ENCODE results near the gene CAND1. TPM values are rescaled to one million over a fixed set of nuclear protein-coding genes. Genes with fewer than 3 reads are reported as not detected.

The CAND1 gene
- total and polyA plus RNA-seq, 2 of the 8 experiments (the other 6 are each of a cell fraction or from before 2014, with no cell fraction given): 39.4 to 271 TPM

DNA sequence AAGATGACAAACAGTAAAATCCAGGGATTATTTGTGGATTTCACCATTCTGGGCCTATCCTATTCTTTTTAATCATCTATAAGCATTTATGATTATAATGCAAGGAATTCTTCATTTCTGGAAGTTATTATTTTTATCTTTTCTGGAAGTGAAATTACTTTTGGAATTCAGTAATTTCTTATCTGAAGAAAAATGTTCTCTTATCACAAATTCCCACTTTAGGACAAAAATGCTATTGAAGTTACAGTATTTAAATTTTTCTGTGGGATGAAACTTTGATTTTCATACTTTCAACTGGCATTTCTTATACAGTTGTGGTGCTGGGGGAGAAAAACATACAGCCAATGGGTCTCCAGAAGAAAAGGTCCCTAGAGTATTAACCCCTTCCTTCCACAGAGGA, 96.0 kb downstream of the CAND1 start:
- H3K23me2 ChIP-seq (ENCODE audit: low read depth, low read length): no peaks in the 10 kb centered on the region
- no peak overlapping the region for H3K18ac ChIP-seq (ENCODE audit: extremely low read depth, low read length)
- no peak overlapping the region for H2BK20ac ChIP-seq (ENCODE audit: low read length)
- ChIA-PET POLR2A (ENCODE audit: partially characterized antibody) (interaction anchor here (1.0 kb wide), 1 partner anchor 11 kb away, joined by 3 read pairs; no protein-coding TSS in a partner anchor), CTCF (ENCODE audit: partially characterized antibody) (no interaction called here)
- H3K4ac ChIP-seq (replicated peaks; ENCODE audit: insufficient read length, low read depth, low read length): no peak overlapping the region
- H3K14ac ChIP-seq (ENCODE audit: insufficient read length): no peak overlapping the region
- DNase-seq (ENCODE audit: low read depth in 1 of 2, low spot score in 2 of 2): no peak
- no peaks in the 10 kb centered on the region for H3K36me3 ChIP-seq (ENCODE audit: control insufficient read depth in 2 of 4, insufficient read depth in 4 of 4, low read length in 3 of 4)
- no peak overlapping the region for H2AFZ ChIP-seq (ENCODE audit: low read length)
- no peak overlapping the region for H2AK5ac ChIP-seq (ENCODE audit: low read depth, low read length)
- no peak overlapping the region for H3K23ac ChIP-seq (ENCODE audit: insufficient read length)
- no peaks in the 10 kb centered on the region for H3K79me1 ChIP-seq (ENCODE audit: low read depth, low read length)
- H2BK15ac ChIP-seq (ENCODE audit: low read length): no peak overlapping the region
- H3K9me3 ChIP-seq (ENCODE audit: insufficient read depth in 2 of 2, low read depth in 1 of 2, low read length in 1 of 2): peaks cover 2 to 5% of the 10 kb centered on the region in 2 experiments; a peak in 3 of 4 replicates
- H4K8ac ChIP-seq (ENCODE audit: extremely low read depth, insufficient read depth, low read length): no peak overlapping the region
- TF ChIP-seq, protein P1, sequence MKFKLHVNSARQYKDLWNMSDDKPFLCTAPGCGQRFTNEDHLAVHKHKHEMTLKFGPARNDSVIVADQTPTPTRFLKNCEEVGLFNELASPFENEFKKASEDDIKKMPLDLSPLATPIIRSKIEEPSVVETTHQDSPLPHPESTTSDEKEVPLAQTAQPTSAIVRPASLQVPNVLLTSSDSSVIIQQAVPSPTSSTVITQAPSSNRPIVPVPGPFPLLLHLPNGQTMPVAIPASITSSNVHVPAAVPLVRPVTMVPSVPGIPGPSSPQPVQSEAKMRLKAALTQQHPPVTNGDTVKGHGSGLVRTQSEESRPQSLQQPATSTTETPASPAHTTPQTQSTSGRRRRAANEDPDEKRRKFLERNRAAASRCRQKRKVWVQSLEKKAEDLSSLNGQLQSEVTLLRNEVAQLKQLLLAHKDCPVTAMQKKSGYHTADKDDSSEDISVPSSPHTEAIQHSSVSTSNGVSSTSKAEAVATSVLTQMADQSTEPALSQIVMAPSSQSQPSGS (IDR thresholded peaks at IDR 0.05; ENCODE audit: low read length): no peak
- no peak for TF ChIP-seq BRCA1 (IDR thresholded peaks at IDR 0.05; ENCODE audit: low read depth, low read length)
- H3K27ac ChIP-seq (ENCODE audit: low read depth, low read length): no peak overlapping the region
- H3K56ac ChIP-seq (replicated peaks; ENCODE audit: insufficient read length, low read depth, low read length): no peak overlapping the region
- H3K79me2 ChIP-seq (ENCODE audit: control insufficient read depth in 1 of 2, insufficient read depth in 2 of 2, low read length in 2 of 2): no peaks in the 10 kb centered on the region
- H2BK120ac ChIP-seq (replicated peaks; ENCODE audit: low read depth, low read length): no peak overlapping the region
- no peak overlapping the region for H4K5ac ChIP-seq (ENCODE audit: insufficient read length, low read depth, low read length)
- H4K91ac ChIP-seq (replicated peaks; ENCODE audit: insufficient read length, low read length): no peak overlapping the region
- no peaks in the 10 kb centered on the region for H3K27me3 ChIP-seq (replicated peaks in 1 of 4; ENCODE audit: control insufficient read depth in 3 of 4, extremely low read depth in 1 of 4, insufficient read depth in 3 of 4, low read length in 3 of 4)
- H2BK12ac ChIP-seq (ENCODE audit: low read depth, low read length): no peak overlapping the region
- no peak overlapping the region for H3K9ac ChIP-seq (replicated peaks in 1 of 4; ENCODE audit: extremely low read depth in 1 of 4, low read depth in 3 of 4, low read length in 3 of 4)
- peaks cover 0 to 3% (median 0%) of the 10 kb centered on the region in 4 experiments; a peak in 1 of 7 replicates for H3K4me1 ChIP-seq (replicated peaks in 1 of 4; ENCODE audit: control insufficient read depth in 3 of 4, insufficient read depth in 4 of 4, low read length in 3 of 4)
- no peak for FAIRE-seq
- H2BK5ac ChIP-seq (ENCODE audit: low read depth, low read length): no peak overlapping the region
- H3K4me2 ChIP-seq (ENCODE audit: insufficient read depth in 1 of 2, low read depth in 2 of 2, low read length in 2 of 2): no peak overlapping the region
- H4K20me1 ChIP-seq (replicated peaks in 1 of 2; ENCODE audit: control insufficient read depth in 1 of 2, insufficient read depth in 2 of 2, low read length in 2 of 2): no peaks in the 10 kb centered on the region
- no peak overlapping the region for H3K4me3 ChIP-seq (ENCODE audit: extremely low read depth in 1 of 4, insufficient read depth in 2 of 4, low read depth in 3 of 4, low read length in 4 of 4)
